Adrenal gland (tissue), 12 donors: ENCODE data around the gene SBNO2. TPM values are rescaled to one million over a fixed set of nuclear protein-coding genes. Genes with fewer than 3 reads are reported as not detected.

Experiments
- DNase-seq, 7 donors: peaks; one replicate each; pipeline ENCODE4 v3.0.0-alpha.2; 2019 to 2020
- H3K27ac ChIP-seq, 5 donors: fragments of 200-600 bp; sonication (generic) in 4 of 5; 1 replicate in 3 of 5; 2 replicates in 2 of 5; pipeline versions ENCODE4 v1.5.1 to v1.8.0; 2016 to 2020; ENCODE audit warnings: mild to moderate bottlenecking in 1 of 5
- H3K27me3 ChIP-seq: fragments of 200-600 bp; 2 replicates; pipeline ENCODE4 v1.8.0; 2021
- H3K36me3 ChIP-seq, 2 donors: fragments of 200-600 bp; replicated peaks in 1 of 2; 1 replicate in 1 of 2; 2 replicates in 1 of 2; pipeline versions ENCODE4 v1.5.1 to v1.8.0; 2018 to 2022
- H3K4me1 ChIP-seq, 2 donors: fragments of 200-600 bp; replicated peaks in 1 of 2; 1 replicate in 1 of 2; 2 replicates in 1 of 2; pipeline versions ENCODE4 v1.5.1 to v1.8.0; 2018 to 2021
- H3K4me3 ChIP-seq, 4 donors: fragments of 200-600 bp; sonication (generic) in 3 of 4; one replicate each; pipeline ENCODE4 v1.5.1; 2016 to 2018
- H3K9me3 ChIP-seq, 3 donors: fragments of 200-600 bp; sonication (generic) in 1 of 3; replicated peaks in 1 of 3; 1 replicate in 2 of 3; 2 replicates in 1 of 3; pipeline versions ENCODE4 v1.5.1 to v1.8.0; 2016 to 2021
- CTCF ChIP-seq, 6 experiments: fragments of 450-650 bp in 4 of 6; fragments of 200-600 bp in 2 of 6; sonication (generic) in 1 of 6; IDR thresholded peaks; 1 replicate in 5 of 6; 2 replicates in 1 of 6; pipeline versions ENCODE4 v1.5.1 to v1.8.0; 2016 to 2021; ENCODE audit warnings: antibody characterized with exemption in 6 of 6, mild to moderate bottlenecking in 2 of 6, moderate library complexity in 1 of 6
- POLR2A ChIP-seq, 2 donors: fragments of 450-650 bp; IDR thresholded peaks; one replicate each; pipeline ENCODE4 v1.6.1; 2017; ENCODE audit warnings: antibody characterized with exemption in 2 of 2, mild to moderate bottlenecking in 2 of 2, moderate library complexity in 1 of 2
- WGBS, 4 donors: extraction: QIAGEN DNeasy Blood & Tissue Kit in 2 of 4; methylation state at CpG; one replicate each; pipeline versions ENCODE4 v1.1.5 to v1.1.7; 2013 to 2017; 5-methylcytosine and 5-hydroxymethylcytosine counted together
- intact Hi-C, 2 donors: fragments of 100-400 bp; cut with DNase I; formaldehyde crosslinking; loops; one replicate each; pipeline versions ENCODE4 v1.14.1 to v1.15.0; 2022 to 2023
- polyA plus RNA-seq, 3 donors: library from polyadenylated mRNA; stranded (reverse); fragments of 200-250 nt in 2 of 3; fragments of 350-450 nt in 1 of 3; fragmentation: Illumina TruSeq in 1 of 3; extraction: RNeasy Lipid Tissue Mini Kit (QIAGEN cat#74804) in 1 of 3; gene quantifications; one replicate each; pipeline ENCODE4 v1.2.3, GENCODE V29; 2013 to 2014
- total RNA-seq, 9 donors: library from RNA; depleted of rRNA in 4 of 9; stranded (reverse); fragments of >200 nt in 4 of 9; fragments of 120-200 nt in 1 of 9; fragmentation: NEBNext Ultra II Directional in 1 of 9; extraction: Animal tissue kit (Norgen Biotek cat#: 25700) in 1 of 9; gene quantifications; one replicate each; pipeline versions ENCODE4 v1.1.0 to v1.2.4, GENCODE V29; 2013 to 2023
- donor health status: healthy with polysubstance abuse.
- donor health status: Bipolar disorder and iron deficiency.
- donor health status: DM: yes; HTN: yes; CAD: no.
- donor health status: DM: no; HTN: no; CAD: no.
- donor health status: DM: no; HTN: no; CAD: no.
- donor health status: DM: yes; HTN: yes; CAD: no.

Gene SBNO2
- total and polyA plus RNA-seq, 12 donors: 13.6 to 176 (median 74.7) TPM

- Histone ChIP-seq H3K9me3 (no peaks in the 10 kb centered on the region), H3K4me1 (peaks cover 2 to 7% of the 10 kb centered on the region in 2 donors), H3K27me3 (no peaks in the 10 kb centered on the region), H3K27ac (peak overlapping the region in 4 of 5 donors; percentile 7 to 80 (median 49)), H3K4me3 (no peak overlapping the region), H3K36me3 (peaks cover 0 to 48% of the 10 kb centered on the region in 2 donors)
- DNase-seq: peak in 1 of 7 donors; percentile 46
- intact Hi-C loops: no loop called here
- WGBS, 4 donors: 57 to 88% (median 81%) methylated on average over 6 to 27 of the region's 27 CpGs
- TF ChIP-seq POLR2A (IDR thresholded peaks at IDR 0.05): no peak
- TF ChIP-seq CTCF (IDR thresholded peaks at IDR 0.05): no peak
Observed at GRCh38 chr19:1088416-1089010, 85.6 kb downstream of the SBNO2 start.

DNA sequence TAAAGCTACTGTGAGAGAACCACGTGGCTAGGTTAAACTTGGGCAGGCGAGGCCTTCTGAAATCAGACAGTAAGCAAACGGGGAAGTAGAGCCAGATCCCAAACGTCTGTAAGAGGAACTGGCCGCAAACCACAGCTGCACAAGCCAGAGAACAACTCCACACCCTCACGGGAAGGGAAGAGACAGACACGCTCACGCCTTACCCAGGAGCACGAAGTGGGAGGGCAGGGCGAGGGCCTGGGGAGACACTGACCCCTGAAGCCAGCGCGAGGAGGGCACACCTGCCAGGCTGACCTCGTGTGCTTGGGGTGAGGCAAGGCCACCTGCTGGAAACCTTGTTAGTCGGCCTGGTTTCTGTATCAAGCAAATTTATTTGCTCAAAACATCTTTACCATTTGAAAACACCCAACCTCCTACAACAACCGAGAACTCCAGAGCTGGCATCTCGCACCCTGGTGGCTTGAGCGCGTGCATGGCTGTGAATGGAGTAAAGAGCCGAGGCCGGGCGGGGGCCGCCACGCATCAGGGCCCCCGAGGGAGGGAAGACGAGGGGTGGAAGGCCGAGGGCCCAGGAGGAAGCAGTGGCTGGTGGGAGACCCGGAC, 86.2 kb downstream of the SBNO2 start:
- TF ChIP-seq POLR2A (IDR thresholded peaks at IDR 0.05): no peak
- TF ChIP-seq CTCF (IDR thresholded peaks at IDR 0.05): no peak
- intact Hi-C loops: no loop called here
- peak overlapping the region in 3 of 5 donors; percentile 42 to 80 (median 56) for H3K27ac ChIP-seq
- no peaks in the 10 kb centered on the region for H3K9me3 ChIP-seq
- peaks cover 0 to 42% of the 10 kb centered on the region in 2 donors for H3K36me3 ChIP-seq
- DNase-seq: peak in 3 of 7 donors; percentile 57 to 68 (median 58)
- H3K4me1 ChIP-seq: peaks cover 2 to 9% of the 10 kb centered on the region in 2 donors
- H3K4me3 ChIP-seq: no peak overlapping the region
- 65 to 77% (median 66%) methylated on average over 26 to 27 of the region's 27 CpGs for whole genome bisulfite sequencing, 4 donors
- no peaks in the 10 kb centered on the region for H3K27me3 ChIP-seq

DNA sequence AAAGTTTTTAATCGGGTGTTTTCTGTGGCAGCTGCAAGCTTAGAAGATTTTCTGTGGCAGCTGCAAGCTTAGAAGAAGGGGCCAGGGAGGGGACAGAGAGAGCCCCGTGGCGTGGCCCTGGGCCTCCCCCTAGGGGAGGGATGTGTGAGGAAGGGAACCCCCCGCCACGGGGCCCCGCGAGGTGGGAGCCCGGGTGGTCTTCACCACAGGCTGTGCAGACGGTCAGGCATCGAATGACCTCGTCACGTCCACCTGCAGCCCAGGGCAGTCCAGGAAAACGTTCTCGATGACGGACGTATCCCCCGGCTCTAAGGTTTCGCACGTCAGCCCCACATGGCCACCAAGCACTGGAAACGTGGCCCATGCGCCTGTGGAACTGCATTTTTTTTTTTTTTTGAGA, 87.5 kb downstream of the SBNO2 start:
- intact Hi-C loops: no loop called here
- no peaks in the 10 kb centered on the region for H3K9me3 ChIP-seq
- peaks cover 5 to 16% of the 10 kb centered on the region in 2 donors for H3K4me1 ChIP-seq
- peaks cover 0 to 34% of the 10 kb centered on the region in 2 donors for H3K36me3 ChIP-seq
- TF ChIP-seq CTCF (IDR thresholded peaks at IDR 0.05) (no peak), POLR2A (IDR thresholded peaks at IDR 0.05) (no peak)
- H3K27me3 ChIP-seq: no peaks in the 10 kb centered on the region
- WGBS, 4 donors: 75 to 80% (median 79%) methylated on average over 14 to 21 of the region's 21 CpGs
- no peak overlapping the region for H3K27ac ChIP-seq
- no peak for DNase-seq
- H3K4me3 ChIP-seq: no peak overlapping the region

- no peak for DNase-seq
- peaks cover 0 to 26% of the 10 kb centered on the region in 2 donors for H3K36me3 ChIP-seq
- H3K27me3 ChIP-seq: no peaks in the 10 kb centered on the region
- no peak overlapping the region for H3K27ac ChIP-seq
- no peaks in the 10 kb centered on the region for H3K9me3 ChIP-seq
- no peak for TF ChIP-seq CTCF (IDR thresholded peaks at IDR 0.05)
- no peak for TF ChIP-seq POLR2A (IDR thresholded peaks at IDR 0.05)
- H3K4me1 ChIP-seq: peaks cover 5 to 16% of the 10 kb centered on the region in 2 donors
- WGBS, 4 donors: 69 to 79% (median 73%) methylated on average over 17 to 38 of the region's 38 CpGs
- intact Hi-C loops: no loop called here
- H3K4me3 ChIP-seq: no peak overlapping the region
Observed at GRCh38 chr19:1085676-1086442, 88.2 kb downstream of the SBNO2 start.
